ENCODE data around the gene CDRT15L2. TPM values are rescaled to one million over a fixed set of nuclear protein-coding genes. Genes with fewer than 3 reads are reported as not detected.
"Not testable (repeated sequence)": the region's sequence is repeated elsewhere in the genome, so short reads cannot be mapped to it uniquely, and the experiment has no call there.

The CDRT15L2 gene
- total RNA-seq, 4 donors from 2014 or later, result not detected

- intact Hi-C loops (cut with DNase I); H3K27me3 ChIP-seq: not testable (repeated sequence)
These were observed 4.5 kb downstream of the CDRT15L2 start for GRCh38 chr17:20583891-20584577.

DNA sequence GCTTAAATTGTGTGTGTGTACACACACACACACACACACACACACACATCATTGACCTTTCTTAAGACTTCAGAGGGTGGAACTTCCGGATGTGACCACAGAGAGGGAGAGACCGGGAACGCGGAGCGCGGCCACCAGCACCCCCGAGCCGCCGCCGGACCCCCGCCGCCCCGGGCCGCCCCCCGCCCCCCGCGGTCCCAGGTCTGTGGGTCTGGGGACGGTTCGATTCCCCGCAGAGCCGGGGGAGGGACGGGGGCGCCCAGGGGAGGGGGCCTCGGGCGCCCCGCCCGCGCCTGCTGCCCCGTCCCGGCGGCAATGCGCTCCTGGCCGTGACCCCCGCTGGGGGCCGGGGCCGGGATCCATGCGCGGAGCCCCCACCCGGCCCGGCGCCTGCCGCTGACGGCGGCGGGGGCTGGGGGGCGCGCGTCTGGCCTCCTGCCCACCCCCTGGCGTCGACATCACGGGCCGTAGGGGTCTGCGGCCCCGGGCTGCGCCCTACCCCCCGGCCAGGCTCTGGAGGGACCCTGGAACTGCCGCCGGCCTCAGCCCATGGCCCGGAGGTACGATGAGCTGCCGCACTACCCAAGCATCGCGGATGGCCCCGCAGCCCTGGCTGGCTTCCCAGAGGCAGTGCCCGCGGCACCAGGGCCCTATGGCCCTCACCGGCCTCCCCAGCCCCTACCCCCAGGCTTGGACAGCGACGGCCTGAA lies 9.4 kb downstream of the CDRT15L2 start:
- peak in 1 of 2 donors; percentile 23 for DNase-seq
- H3K36me3 ChIP-seq; H3K9me3 ChIP-seq; intact Hi-C loops (cut with DNase I); H3K4me1 ChIP-seq; H3K27me3 ChIP-seq; H3K27ac ChIP-seq: not testable (repeated sequence)
- peak overlapping the region in 1 of 3 donors; percentile 37 for H3K4me3 ChIP-seq (replicated peaks in 1 of 3)
- WGBS, 2 donors, result 0% methylated on average over 4 to 6 of the region's 69 CpGs

More at GRCh38 chr17:20583891-20584577, 4.5 kb downstream of the CDRT15L2 start:
- not testable (repeated sequence) for H3K27ac ChIP-seq; H3K4me1 ChIP-seq; DNase-seq; H3K9me3 ChIP-seq; H3K36me3 ChIP-seq; H3K4me3 ChIP-seq (replicated peaks in 1 of 3)
- 100% methylated on average over 2 of the region's 14 CpGs; no CpG with 5 or more reads in 1 of the 2 donors for WGBS, 2 donors

DNA sequence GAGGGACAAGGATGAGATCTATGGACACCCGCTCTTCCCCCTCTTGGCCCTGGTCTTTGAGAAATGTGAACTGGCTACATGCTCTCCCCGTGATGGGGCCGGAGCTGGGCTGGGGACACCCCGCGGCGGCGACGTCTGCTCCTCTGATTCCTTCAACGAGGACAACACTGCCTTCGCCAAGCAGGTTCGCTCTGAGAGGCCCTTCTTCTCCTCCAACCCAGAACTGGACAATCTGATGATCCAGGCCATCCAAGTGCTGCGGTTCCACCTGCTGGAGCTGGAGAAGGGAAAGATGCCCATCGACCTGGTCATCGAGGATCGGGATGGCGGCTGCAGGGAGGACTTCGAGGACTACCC lies 9.9 kb downstream of the CDRT15L2 start:
- DNase-seq; H3K27me3 ChIP-seq; H3K9me3 ChIP-seq; H3K4me1 ChIP-seq; H3K27ac ChIP-seq; H3K36me3 ChIP-seq; intact Hi-C loops (cut with DNase I); H3K4me3 ChIP-seq (replicated peaks in 1 of 3): not testable (repeated sequence)
- WGBS, 2 donors, result 88 to 90% methylated on average over 14 to 16 of the region's 17 CpGs

DNA sequence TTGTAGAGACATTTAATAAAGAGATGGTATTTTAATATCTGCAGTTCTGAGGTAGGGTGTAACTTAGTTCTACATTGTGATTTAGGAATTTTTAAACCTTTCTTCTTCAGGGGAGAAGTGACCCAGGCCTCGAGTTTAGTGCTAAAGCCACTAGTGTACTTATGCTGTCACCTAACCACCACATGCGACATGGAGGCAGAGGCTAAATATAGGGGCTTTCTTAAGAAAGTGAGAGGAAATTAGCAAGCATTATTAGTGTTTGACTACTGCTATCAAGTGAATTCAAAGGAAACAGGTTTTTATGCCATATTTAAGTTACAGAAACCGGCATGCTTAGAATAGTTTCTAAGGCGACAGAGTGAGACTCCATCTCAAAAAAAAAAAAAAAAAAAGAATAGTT lies 11.5 kb downstream of the CDRT15L2 start:
- H3K27me3 ChIP-seq; H3K4me3 ChIP-seq (replicated peaks in 1 of 3); H3K36me3 ChIP-seq; DNase-seq; H3K9me3 ChIP-seq; intact Hi-C loops (cut with DNase I); H3K27ac ChIP-seq; H3K4me1 ChIP-seq: not testable (repeated sequence)
- 67 to 72% methylated on average over 2 of the region's 4 CpGs for WGBS, 2 donors

- DNase-seq; H3K27ac ChIP-seq; intact Hi-C loops (cut with DNase I); H3K36me3 ChIP-seq; H3K27me3 ChIP-seq; H3K4me3 ChIP-seq (replicated peaks in 1 of 3); H3K9me3 ChIP-seq; H3K4me1 ChIP-seq: not testable (repeated sequence)
- WGBS, 2 donors, result 94% methylated on average over 1 of the region's 1 CpG
These were observed 26.0 kb downstream of the CDRT15L2 start for GRCh38 chr17:20605568-20605967.

GRCh38 chr17:20609490-20609889 lies 30.0 kb downstream of the CDRT15L2 start:
- H3K27me3 ChIP-seq; H3K27ac ChIP-seq; intact Hi-C loops (cut with DNase I); H3K36me3 ChIP-seq; H3K4me1 ChIP-seq; H3K9me3 ChIP-seq; DNase-seq; H3K4me3 ChIP-seq (replicated peaks in 1 of 3): not testable (repeated sequence)
- WGBS, 2 donors, result 80% methylated on average over 3 of the region's 3 CpGs; no CpG with 5 or more reads in 1 of the 2 donors

DNA sequence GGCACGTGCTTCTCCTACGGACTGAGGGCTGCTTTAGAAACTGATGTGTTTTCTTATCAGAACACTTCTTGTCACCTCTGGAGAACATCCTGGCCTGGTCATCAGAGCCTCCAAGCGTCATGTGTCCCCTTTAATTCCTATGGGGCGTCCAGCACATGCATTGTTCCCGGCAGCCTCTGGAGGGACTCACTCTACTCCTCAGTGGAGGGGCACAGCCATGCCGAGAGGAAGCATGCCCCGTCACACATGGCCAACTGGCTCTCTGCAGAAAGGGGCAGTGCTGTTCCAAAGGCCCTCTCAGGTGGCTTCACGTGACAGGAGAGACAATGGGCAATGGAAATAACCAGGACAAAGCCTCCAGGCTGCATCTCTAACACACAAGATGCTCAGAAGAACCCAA lies 31.8 kb downstream of the CDRT15L2 start:
- H3K27ac ChIP-seq, result no peak overlapping the region
- H3K4me1 ChIP-seq, result no peaks in the 10 kb centered on the region
- TF ChIP-seq POLR2A (IDR thresholded peaks at IDR 0.05), result no peak
- TF ChIP-seq, protein P1, sequence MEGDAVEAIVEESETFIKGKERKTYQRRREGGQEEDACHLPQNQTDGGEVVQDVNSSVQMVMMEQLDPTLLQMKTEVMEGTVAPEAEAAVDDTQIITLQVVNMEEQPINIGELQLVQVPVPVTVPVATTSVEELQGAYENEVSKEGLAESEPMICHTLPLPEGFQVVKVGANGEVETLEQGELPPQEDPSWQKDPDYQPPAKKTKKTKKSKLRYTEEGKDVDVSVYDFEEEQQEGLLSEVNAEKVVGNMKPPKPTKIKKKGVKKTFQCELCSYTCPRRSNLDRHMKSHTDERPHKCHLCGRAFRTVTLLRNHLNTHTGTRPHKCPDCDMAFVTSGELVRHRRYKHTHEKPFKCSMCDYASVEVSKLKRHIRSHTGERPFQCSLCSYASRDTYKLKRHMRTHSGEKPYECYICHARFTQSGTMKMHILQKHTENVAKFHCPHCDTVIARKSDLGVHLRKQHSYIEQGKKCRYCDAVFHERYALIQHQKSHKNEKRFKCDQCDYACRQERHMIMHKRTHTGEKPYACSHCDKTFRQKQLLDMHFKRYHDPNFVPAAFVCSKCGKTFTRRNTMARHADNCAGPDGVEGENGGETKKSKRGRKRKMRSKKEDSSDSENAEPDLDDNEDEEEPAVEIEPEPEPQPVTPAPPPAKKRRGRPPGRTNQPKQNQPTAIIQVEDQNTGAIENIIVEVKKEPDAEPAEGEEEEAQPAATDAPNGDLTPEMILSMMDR (IDR thresholded peaks at IDR 0.05), result no peak
- intact Hi-C loops (cut with DNase I), result no loop called here
- 65 to 71% methylated on average over 3 to 8 of the region's 8 CpGs for WGBS, 2 donors
- no peaks in the 10 kb centered on the region for H3K9me3 ChIP-seq
- H3K36me3 ChIP-seq, result no peaks in the 10 kb centered on the region
- no peak for DNase-seq
- no peaks in the 10 kb centered on the region for H3K27me3 ChIP-seq
- no peak overlapping the region for H3K4me3 ChIP-seq (replicated peaks in 1 of 3)

- TF ChIP-seq, protein P1 (IDR thresholded peaks at IDR 0.05), result no peak
- no peak for TF ChIP-seq POLR2A (IDR thresholded peaks at IDR 0.05)
These were observed 33.1 kb downstream of the CDRT15L2 start for GRCh38 chr17:20612635-20613034.

More at GRCh38 chr17:20612635-20613034, 33.1 kb downstream of the CDRT15L2 start:
- Histone ChIP-seq H3K27me3 (no peaks in the 10 kb centered on the region), H3K36me3 (no peaks in the 10 kb centered on the region), H3K4me1 (no peaks in the 10 kb centered on the region), H3K9me3 (no peaks in the 10 kb centered on the region), H3K4me3 (replicated peaks in 1 of 3) (no peak overlapping the region), H3K27ac (no peak overlapping the region)
- DNase-seq, result no peak
- intact Hi-C loops (cut with DNase I), result no loop called here
- 90% methylated on average over 14 to 15 of the region's 16 CpGs for WGBS, 2 donors
